ENCODE results near the gene SSMEM1. TPM values are rescaled to one million over a fixed set of nuclear protein-coding genes. Genes with fewer than 3 reads are reported as not detected.
"Not testable (repeated sequence)": the region's sequence is repeated elsewhere in the genome, so short reads cannot be mapped to it uniquely, and the experiment has no call there.

Gene SSMEM1
- total and polyA plus RNA-seq, 2 experiments from 2014 or later: not detected

DNA sequence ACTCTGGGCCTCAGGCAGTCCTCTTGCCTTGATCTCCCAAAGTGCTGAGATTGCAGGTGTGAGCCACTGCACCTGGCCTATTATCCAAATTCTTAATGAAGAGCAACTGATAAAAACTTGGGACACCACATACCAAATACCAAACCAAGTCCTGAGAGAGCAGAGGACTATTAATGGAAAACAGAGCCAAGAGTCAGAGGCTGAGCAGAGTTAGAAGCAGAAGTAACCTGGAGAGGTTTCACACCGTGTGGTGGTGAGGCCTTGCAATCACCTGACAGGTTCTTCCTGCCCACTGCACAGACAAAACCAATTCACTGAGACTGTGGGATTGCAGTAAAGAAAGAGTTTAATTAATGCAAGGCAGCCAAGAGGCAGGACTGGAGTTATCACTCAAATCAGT is 16.0 kb downstream of the SSMEM1 start:
- H3K4me3 ChIP-seq: no peak overlapping the region
- H4K20me1 ChIP-seq (ENCODE audit: insufficient read depth, poor library complexity, severe bottlenecking): no peaks in the 10 kb centered on the region
- H3K27me3 ChIP-seq: no peaks in the 10 kb centered on the region
- H3K4me1 ChIP-seq (ENCODE audit: insufficient read depth): peaks cover 14% of the 10 kb centered on the region
- no peaks in the 10 kb centered on the region for H3K9me3 ChIP-seq (ENCODE audit: low read depth)
- H3K9me2 ChIP-seq (replicated peaks; ENCODE audit: insufficient read depth): no peaks in the 10 kb centered on the region
- H3K36me3 ChIP-seq (replicated peaks; ENCODE audit: insufficient read depth, low read depth): no peaks in the 10 kb centered on the region
- DNase-seq (ENCODE audit: low spot score): no peak
- no peak overlapping the region for H3K27ac ChIP-seq
- no peaks in the 10 kb centered on the region for H3K79me2 ChIP-seq
- 70% methylated on average over 1 of the region's 1 CpG for whole genome bisulfite sequencing (ENCODE audit: low lambda C conversion rate, missing lambda C conversion rate)
- H2AFZ ChIP-seq: no peak overlapping the region
- no peak overlapping the region for H3K4me2 ChIP-seq
- TF ChIP-seq EZH2phosphoT487 (IDR thresholded peaks at IDR 0.05; ENCODE audit: low read depth, severe bottlenecking, unreplicated experiment): no peak
- no peak for TF ChIP-seq EZH2 (IDR thresholded peaks at IDR 0.05; ENCODE audit: borderline replicate concordance)
- TF ChIP-seq, protein P1, sequence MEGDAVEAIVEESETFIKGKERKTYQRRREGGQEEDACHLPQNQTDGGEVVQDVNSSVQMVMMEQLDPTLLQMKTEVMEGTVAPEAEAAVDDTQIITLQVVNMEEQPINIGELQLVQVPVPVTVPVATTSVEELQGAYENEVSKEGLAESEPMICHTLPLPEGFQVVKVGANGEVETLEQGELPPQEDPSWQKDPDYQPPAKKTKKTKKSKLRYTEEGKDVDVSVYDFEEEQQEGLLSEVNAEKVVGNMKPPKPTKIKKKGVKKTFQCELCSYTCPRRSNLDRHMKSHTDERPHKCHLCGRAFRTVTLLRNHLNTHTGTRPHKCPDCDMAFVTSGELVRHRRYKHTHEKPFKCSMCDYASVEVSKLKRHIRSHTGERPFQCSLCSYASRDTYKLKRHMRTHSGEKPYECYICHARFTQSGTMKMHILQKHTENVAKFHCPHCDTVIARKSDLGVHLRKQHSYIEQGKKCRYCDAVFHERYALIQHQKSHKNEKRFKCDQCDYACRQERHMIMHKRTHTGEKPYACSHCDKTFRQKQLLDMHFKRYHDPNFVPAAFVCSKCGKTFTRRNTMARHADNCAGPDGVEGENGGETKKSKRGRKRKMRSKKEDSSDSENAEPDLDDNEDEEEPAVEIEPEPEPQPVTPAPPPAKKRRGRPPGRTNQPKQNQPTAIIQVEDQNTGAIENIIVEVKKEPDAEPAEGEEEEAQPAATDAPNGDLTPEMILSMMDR (IDR thresholded peaks at IDR 0.05; ENCODE audit: poor library complexity): no peak

DNA sequence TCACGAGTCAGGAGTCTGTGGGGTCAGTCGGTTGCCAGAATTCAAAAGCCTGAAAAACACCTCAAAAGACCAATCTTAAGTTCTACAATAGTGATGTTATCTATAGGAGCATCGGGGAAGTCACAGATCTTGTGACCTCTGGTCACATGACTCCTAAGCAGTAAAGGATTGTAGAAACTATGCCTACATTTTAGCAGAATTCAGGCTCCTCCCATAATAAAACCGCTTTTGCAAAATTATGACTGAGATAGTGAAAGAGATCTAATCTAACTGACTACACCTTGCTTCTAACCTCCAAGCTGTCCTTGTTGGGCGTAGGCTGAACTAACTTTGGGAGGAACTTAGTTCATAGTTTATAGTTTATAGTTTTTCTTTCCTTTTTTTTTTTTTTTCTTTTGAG is 16.6 kb downstream of the SSMEM1 start:
- H3K4me3 ChIP-seq: no peak overlapping the region
- H4K20me1 ChIP-seq (ENCODE audit: insufficient read depth, poor library complexity, severe bottlenecking): no peaks in the 10 kb centered on the region
- no peak for DNase-seq (ENCODE audit: low spot score)
- H3K27me3 ChIP-seq: no peaks in the 10 kb centered on the region
- TF ChIP-seq, protein P1 (IDR thresholded peaks at IDR 0.05; ENCODE audit: poor library complexity): no peak
- TF ChIP-seq EZH2 (IDR thresholded peaks at IDR 0.05; ENCODE audit: borderline replicate concordance) (no peak), EZH2phosphoT487 (IDR thresholded peaks at IDR 0.05; ENCODE audit: low read depth, severe bottlenecking, unreplicated experiment) (no peak)
- H3K27ac ChIP-seq: no peak overlapping the region
- no peaks in the 10 kb centered on the region for H3K79me2 ChIP-seq
- H2AFZ ChIP-seq: no peak overlapping the region
- H3K9me2 ChIP-seq (replicated peaks; ENCODE audit: insufficient read depth): no peaks in the 10 kb centered on the region
- H3K4me1 ChIP-seq (ENCODE audit: insufficient read depth): peaks cover 19% of the 10 kb centered on the region
- no peaks in the 10 kb centered on the region for H3K36me3 ChIP-seq (replicated peaks; ENCODE audit: insufficient read depth, low read depth)
- WGBS (ENCODE audit: low lambda C conversion rate, missing lambda C conversion rate): 88% methylated on average over 5 of the region's 5 CpGs
- H3K9me3 ChIP-seq (ENCODE audit: low read depth): no peaks in the 10 kb centered on the region
- H3K4me2 ChIP-seq: no peak overlapping the region

DNA sequence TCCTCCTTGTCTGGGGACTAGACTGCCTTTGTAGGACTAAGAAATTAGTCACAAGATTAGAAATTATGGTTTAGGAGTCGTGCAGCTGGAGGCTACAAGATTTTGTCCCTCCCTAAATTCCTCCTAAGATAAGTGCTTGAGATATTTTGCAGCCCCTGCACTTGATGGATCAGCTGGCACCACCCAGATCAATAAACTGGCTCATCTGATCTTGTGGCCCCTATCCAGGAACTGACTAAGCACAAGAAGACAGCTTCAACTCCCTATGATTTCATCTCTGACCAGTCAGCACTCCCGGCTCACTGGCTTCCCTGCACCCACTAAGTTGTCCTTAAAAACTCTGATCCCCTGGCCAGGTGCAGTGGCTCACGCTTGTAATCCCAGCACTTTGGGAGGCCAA is 17.3 kb downstream of the SSMEM1 start:
- not testable (repeated sequence) for H3K4me2 ChIP-seq; H3K27ac ChIP-seq; H3K9me2 ChIP-seq (replicated peaks; ENCODE audit: insufficient read depth); H3K79me2 ChIP-seq; H4K20me1 ChIP-seq (ENCODE audit: insufficient read depth, poor library complexity, severe bottlenecking); H3K4me3 ChIP-seq; DNase-seq (ENCODE audit: low spot score); H3K36me3 ChIP-seq (replicated peaks; ENCODE audit: insufficient read depth, low read depth); H3K27me3 ChIP-seq; H3K9me3 ChIP-seq (ENCODE audit: low read depth); H2AFZ ChIP-seq
- 83% methylated on average over 3 of the region's 3 CpGs for WGBS (ENCODE audit: low lambda C conversion rate, missing lambda C conversion rate)
- H3K4me1 ChIP-seq (ENCODE audit: insufficient read depth): peaks cover 21% of the 10 kb centered on the region

DNA sequence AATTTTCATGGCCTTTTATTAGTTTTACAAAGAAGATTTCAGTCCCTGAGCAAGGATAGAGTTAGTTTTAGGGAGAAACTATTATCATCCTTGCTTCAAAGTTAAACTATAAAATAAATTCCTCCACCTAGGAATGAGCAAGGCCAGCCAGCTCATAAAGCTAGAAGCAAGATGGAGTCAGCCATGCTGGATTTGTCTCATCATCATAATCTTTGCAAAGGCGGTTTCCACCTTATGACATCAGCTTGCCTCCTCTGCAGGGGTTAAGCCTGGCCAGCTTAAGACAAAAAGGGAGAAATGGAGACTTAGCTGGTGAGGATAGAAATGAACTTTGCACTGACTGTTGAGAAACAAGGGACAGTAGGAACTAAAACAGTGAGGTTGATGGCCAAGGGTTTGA is 18.7 kb downstream of the SSMEM1 start:
- Histone ChIP-seq H3K27me3 (no peaks in the 10 kb centered on the region), H2AFZ (no peak overlapping the region), H3K4me3 (no peak overlapping the region), H3K27ac (no peak overlapping the region), H3K9me3 (ENCODE audit: low read depth) (no peaks in the 10 kb centered on the region), H3K79me2 (no peaks in the 10 kb centered on the region), H3K9me2 (replicated peaks; ENCODE audit: insufficient read depth) (no peaks in the 10 kb centered on the region), H3K36me3 (replicated peaks; ENCODE audit: insufficient read depth, low read depth) (no peaks in the 10 kb centered on the region), H3K4me1 (ENCODE audit: insufficient read depth) (peaks cover 21% of the 10 kb centered on the region), H4K20me1 (ENCODE audit: insufficient read depth, poor library complexity, severe bottlenecking) (no peaks in the 10 kb centered on the region), H3K4me2 (no peak overlapping the region)
- TF ChIP-seq EZH2 (IDR thresholded peaks at IDR 0.05; ENCODE audit: borderline replicate concordance) (no peak), EZH2phosphoT487 (IDR thresholded peaks at IDR 0.05; ENCODE audit: low read depth, severe bottlenecking, unreplicated experiment) (no peak)
- TF ChIP-seq, protein P1 (IDR thresholded peaks at IDR 0.05; ENCODE audit: poor library complexity): no peak
- no peak for DNase-seq (ENCODE audit: low spot score)
- WGBS (ENCODE audit: low lambda C conversion rate, missing lambda C conversion rate): 96% methylated on average over 1 of the region's 1 CpG
